Fibroblast of gingiva (primary cell): ENCODE measurements around the gene TLDC2.
"Not testable (repeated sequence)": the region's sequence is repeated elsewhere in the genome, so short reads cannot be mapped to it uniquely, and the experiment has no call there.

ENCODE experiments used
- DNase-seq: peaks from one replicate; pipeline ENCODE4 v3.0.0-alpha.2; 2011; ENCODE audit warnings: low read depth

TLDC2 gene

GRCh38 chr20:36875702-36876472 lies at the start of gene TLDC2:
TLDC2 (plus strand) TSS chr20:36876138; CDS start chr20:36876175, 37 bp downstream.
- no peak for DNase-seq

DNA sequence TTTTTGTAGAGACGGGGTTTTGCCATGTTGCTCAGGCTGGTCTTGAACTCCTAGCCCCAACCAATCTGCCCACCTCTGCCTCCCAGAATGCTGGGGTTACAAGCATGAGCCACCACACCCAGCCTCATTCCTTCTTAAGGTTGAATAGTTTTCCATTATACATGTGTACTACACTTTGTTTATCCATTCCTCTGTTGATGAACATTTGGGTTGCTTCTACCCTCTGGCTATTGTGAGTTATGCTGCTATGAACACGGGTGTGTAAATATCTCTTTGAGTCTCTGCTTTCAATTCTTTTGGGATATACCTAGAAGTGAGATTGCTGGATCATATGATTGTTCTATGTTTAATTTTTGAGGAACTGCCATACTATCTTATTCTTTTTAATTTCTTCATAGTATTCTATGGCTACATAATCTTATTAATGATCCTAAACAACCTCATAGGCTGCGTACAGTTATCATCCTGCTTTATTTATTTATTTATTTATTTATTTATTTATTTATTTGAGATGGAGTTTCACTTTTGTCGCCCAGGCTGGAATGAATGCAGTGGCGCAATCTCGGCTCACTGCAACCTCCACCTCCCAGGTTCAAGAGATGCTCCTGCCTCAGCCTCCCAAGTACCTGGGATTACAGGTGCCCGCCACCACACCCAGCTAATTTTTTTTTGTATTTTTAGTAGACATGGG lies 49.2 kb upstream of the TLDC2 start:
- peak; percentile 58 for DNase-seq

DNA sequence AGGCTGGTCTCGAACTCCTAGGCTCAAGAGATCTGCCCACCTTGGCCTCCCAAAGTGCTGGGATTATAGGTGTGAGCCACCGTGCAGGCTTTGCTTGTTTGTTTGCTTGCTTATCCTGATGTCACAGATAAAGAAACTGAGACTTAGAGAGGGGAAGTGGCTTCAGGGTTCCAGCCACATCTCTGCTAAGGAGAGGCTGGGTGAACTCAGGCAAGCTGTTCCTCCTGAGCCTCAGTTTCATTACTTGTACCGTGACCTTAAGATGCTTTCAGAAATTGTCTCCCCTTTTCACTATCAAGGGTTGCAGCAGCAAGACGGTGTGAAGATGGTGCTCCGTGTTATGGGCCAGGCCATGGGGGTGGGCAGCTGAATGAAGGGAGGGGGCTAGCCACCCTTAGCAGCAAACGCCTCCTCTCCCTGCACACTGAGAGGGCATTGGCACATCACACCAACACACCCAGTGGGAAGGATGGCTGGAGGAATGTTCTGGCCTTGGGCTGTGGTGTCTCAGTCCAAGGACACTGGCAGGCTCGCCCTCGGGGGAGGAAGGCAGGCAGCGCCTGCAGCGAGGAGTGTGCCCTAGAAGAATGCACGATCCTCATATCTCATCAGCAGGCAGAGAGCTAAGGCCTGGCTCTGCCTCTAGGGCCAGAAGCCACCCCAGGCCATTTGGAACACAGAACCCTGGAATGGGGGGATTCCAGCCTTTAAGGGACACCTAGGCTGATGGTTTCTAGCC lies 48.2 kb upstream of the TLDC2 start:
- DNase-seq = peak; percentile 70

GRCh38 chr20:36830791-36831691 lies 44.9 kb upstream of the TLDC2 start:
- peak; percentile 95 for DNase-seq

DNA sequence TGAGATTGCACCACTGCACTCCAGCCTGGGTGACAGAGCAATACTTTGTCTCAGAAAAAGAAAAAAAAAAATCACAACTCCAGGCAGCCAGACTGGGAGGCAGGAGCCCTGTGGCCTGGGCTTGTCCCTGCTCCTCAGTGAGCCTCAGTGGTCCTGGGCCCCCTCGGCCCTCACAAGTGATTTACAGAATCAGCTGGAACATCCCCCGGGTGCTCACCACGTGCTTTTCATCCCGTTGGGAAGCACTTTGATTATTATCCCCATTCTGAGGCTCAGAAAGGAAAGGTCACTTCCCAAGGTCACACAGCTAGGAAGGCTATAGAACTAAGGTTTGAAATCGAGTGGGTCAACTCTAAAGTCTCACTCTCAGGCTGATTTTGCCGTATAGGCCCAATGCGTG lies 43.1 kb upstream of the TLDC2 start:
- no peak for DNase-seq

- peak; percentile 65 for DNase-seq
Measured at GRCh38 chr20:36833275-36834020, 42.5 kb upstream of the TLDC2 start.

DNA sequence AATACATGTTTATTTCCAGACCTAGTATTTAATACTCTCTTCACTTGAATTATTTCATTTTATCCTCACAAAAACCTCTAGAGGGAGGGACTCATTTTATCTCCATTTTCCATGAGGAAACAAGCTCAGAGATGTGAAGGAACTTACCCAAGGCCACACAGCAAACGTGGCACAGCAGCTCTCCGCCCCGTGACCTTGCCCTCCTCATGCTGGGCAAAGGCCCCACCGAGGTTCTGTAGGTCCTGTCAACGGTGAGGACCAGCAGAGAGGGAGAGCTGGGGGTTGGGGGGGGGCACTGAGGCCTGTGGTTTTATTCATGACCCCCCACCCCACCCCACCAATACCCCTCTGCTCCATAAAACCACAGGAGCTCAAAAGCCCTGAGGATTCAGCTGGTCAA lies 40.9 kb upstream of the TLDC2 start:
- DNase-seq = no peak

- DNase-seq = peak; percentile 94
Measured at GRCh38 chr20:36835453-36836198, 40.3 kb upstream of the TLDC2 start.

DNA sequence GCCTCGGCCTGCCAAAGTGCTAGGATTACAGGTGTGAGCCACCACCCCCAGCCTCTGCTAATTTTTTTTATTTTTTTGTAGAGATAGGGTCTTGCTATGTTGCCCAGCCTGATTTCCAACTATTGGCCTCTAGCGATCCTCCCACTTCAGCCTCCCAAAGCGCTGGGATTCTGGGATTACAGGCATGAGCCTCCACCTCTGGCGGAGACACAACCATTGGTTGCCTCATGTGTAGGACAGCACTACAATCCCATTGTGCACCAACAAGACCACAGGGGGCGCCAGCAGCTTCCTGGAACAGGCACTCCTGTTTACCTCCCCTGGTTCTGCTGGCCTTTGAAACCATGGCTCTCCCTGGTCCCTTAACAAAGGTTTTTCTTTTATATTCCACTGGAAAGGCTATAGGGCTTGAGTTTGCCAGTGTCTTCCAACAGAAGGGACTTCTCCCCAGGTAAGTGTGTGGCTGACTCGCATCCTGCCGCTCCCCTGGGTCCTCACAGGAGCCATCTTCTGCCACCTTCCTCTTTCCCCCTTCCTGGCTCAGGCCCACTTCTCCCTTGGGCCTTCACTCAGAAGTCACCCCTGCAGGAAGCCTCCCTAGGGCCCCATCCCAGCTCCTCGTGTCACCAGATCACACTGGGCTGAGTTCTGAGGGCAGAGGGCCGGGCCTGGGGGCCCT lies 39.2 kb upstream of the TLDC2 start:
- peak; percentile 42 for DNase-seq

GRCh38 chr20:36838376-36838775 lies 37.6 kb upstream of the TLDC2 start:
- not testable (repeated sequence) for DNase-seq

DNA sequence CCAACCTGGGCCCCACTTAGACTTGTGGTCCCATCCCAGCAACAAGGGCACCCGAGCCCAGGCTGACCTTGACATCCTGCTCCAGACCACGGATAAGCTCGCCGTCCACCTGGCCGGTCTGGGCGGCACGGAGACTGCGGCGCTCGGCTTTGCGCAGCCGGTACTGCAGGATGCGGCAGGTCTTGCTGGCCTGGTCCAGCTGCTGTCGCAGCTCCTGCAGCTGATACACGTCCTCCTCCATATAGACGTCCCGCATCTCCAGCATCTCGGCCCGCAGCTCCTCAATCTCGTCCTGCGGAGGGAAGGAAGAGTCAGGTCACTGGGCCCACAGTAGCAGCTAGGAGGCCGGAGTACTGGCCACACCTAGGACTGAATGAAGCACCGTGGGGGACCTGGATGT lies 36.8 kb upstream of the TLDC2 start:
- no peak for DNase-seq

DNA sequence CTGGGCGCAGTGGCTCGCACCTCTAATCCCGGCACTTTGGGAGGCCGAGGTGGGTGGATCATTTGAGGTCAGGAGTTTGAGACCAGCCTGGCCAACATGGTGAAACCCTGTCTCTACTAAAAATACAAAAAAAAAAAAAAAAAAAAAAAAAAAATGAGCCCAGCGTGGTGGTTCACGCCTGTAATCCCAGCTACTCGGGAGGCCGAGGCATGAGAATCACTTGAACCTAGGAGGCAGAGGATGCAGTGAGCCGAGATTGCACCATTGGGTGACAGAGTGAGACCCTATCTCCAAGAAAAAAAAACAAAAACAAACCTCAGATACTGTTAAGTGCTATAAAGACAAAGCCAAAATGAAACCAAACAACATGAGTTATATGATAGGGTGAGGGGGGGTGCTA lies 34.9 kb upstream of the TLDC2 start:
- DNase-seq = not testable (repeated sequence)

- DNase-seq = no peak
Measured at GRCh38 chr20:36845288-36845971, 30.5 kb upstream of the TLDC2 start.

DNA sequence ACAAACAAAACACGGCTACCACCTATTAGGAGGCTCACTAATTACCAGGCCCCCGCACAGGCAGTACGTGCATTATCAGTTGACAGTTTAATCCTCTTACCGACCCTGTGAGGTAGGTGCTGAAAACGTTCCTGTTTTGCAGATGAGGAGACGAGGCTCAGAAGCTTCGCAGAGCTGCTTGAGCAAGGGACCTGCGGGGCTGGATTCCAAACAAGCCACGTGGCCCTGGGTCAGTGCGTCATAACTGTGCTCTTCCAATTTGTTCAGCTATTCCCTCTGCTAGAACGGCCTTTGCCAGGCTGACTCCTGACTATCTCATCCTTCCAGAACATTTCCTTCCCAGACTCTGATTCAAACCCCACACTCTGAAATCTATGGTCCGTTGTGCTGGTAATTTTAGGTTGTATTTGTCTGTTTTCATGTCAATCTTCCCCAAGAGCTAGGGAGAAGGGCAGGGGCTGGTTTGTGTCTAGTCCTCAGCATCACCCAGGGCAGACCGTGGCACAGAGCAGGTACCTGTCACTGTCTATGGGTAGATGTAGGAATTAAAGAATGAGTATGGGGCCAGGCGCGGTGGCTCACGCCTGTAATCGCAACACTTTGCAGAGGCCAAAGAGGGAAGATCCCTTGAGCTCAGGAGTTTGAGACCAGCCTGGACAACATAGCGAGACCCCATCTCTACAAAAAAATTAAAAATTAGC lies 28.8 kb upstream of the TLDC2 start:
- DNase-seq = peak; percentile 87

- DNase-seq = peak; percentile 50
Measured at GRCh38 chr20:36847710-36848040, 28.3 kb upstream of the TLDC2 start.

DNA sequence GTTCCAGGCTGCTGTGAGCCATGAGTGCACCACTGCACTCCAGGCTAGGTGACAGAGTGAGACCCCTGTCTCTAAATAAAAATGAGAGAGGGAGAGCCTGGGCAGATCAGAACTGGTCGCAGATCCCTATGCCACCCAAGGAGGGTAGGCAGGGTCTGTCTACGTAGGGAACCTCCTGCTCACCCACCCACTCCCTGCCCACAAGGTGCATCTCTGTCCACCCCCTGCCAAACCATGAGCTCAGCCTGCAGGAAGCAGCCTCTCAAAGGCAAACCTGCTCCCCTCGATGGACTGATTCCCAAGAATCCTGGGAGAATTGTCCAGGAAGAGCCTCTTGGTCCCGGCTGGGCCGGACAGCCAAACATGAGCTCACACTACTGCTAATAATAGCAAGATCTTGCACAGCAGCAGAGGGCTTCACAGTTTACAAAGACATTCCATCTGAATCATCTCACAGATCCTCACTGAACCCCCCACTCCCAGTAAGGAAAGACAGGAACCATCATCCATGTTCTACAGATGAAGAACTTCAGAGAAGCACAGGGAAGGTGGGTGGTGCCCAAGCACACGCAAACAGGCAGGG lies 27.8 kb upstream of the TLDC2 start:
- peak; percentile 81 for DNase-seq

DNA sequence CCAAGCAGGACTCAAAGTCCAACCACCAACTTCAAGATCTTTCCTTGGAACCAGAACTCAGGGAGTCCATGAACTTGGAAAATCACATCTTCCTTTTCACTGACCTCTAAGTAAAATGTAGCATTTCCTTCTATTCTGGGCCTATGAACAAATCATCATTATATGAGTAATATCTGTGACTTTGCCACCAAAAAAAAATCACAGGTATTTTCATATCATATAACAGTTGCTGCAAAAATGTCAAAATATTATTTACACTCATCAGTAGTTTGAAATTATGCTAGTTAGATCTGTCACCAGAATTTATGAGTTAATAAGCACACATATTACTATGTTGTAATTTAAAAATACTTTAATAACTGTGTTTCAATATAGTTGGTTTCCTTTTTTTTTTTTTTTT lies 27.3 kb upstream of the TLDC2 start:
- no peak for DNase-seq

GRCh38 chr20:36849333-36850065 lies 26.4 kb upstream of the TLDC2 start:
- no peak for DNase-seq
